ENCODE measurements around the gene WFIKKN2.

The WFIKKN2 gene

DNA sequence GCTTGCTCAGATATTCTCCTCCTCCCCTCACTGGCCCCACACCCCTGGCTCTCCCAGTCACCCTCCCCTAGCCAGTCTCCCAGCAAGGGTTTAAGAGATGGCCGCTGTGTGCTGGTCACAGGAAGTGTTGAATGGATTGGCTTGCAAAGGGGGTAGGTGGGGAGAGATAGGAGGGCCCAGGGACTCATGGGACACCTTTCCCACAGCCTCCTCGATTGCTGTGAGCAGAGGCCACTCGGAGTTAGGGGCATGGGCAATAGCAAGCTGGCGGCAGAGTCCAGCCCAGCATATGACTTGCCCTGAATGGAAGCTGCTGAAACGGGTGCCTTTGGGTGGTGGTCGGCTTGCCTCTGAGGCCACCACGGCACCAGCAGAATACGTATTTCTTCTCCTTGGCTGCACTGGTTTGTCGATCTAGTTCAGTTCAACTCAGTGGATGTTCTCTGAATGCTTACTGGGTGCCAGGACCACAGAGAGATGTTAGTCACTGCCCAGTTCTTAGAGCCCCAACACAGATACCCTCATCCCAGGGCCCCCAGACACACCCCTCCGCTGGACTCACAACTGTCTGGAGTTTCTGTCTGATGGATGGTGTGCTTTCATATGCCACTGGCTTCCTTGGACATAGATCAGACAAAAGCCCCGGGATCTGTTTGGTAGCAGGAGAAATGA is 6.0 kb downstream of the WFIKKN2 start:
- no peak for DNase-seq (ENCODE audit: low read depth)
- H3K4me3 ChIP-seq (ENCODE audit: low read depth, low read length), result no peak overlapping the region
- TF ChIP-seq, protein P1, sequence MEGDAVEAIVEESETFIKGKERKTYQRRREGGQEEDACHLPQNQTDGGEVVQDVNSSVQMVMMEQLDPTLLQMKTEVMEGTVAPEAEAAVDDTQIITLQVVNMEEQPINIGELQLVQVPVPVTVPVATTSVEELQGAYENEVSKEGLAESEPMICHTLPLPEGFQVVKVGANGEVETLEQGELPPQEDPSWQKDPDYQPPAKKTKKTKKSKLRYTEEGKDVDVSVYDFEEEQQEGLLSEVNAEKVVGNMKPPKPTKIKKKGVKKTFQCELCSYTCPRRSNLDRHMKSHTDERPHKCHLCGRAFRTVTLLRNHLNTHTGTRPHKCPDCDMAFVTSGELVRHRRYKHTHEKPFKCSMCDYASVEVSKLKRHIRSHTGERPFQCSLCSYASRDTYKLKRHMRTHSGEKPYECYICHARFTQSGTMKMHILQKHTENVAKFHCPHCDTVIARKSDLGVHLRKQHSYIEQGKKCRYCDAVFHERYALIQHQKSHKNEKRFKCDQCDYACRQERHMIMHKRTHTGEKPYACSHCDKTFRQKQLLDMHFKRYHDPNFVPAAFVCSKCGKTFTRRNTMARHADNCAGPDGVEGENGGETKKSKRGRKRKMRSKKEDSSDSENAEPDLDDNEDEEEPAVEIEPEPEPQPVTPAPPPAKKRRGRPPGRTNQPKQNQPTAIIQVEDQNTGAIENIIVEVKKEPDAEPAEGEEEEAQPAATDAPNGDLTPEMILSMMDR (IDR thresholded peaks at IDR 0.05; ENCODE audit: low read depth, low read length, missing control alignments), result no peak
- in situ Hi-C loops (cut with HindIII; ENCODE audit: low sequenced_read_pairs), result loop anchor here (10.0 kb wide), 1 partner anchor 103 kb away; no protein-coding TSS in a partner anchor

DNA sequence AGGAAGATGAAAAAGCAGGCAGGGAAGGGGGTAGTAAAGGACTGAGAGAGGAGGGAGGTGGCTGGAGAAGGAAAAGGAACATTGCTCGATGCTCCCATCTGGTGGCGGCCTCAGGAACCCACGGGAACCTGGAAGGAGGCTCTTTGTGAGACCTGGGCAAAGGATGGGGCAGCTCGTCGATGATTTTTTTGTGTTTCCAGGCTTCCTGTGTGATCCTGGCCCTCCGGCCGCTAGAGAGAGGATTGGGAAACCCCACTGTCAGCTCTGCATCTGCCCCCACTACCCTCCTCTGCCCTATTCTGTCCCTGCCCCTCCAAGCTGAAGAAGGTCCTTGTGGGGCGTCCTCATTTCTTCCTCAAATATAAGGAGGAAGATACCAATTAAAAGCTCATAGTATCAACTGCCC is 6.6 kb downstream of the WFIKKN2 start:
- peak; percentile 39 for DNase-seq (ENCODE audit: low read depth)
- TF ChIP-seq, protein P1 (IDR thresholded peaks at IDR 0.05; ENCODE audit: low read depth, low read length, missing control alignments), result peak; percentile 87
- in situ Hi-C loops (cut with HindIII; ENCODE audit: low sequenced_read_pairs), result loop anchor here (10.0 kb wide), 1 partner anchor 103 kb away; no protein-coding TSS in a partner anchor
- no peak overlapping the region for H3K4me3 ChIP-seq (ENCODE audit: low read depth, low read length)

DNA sequence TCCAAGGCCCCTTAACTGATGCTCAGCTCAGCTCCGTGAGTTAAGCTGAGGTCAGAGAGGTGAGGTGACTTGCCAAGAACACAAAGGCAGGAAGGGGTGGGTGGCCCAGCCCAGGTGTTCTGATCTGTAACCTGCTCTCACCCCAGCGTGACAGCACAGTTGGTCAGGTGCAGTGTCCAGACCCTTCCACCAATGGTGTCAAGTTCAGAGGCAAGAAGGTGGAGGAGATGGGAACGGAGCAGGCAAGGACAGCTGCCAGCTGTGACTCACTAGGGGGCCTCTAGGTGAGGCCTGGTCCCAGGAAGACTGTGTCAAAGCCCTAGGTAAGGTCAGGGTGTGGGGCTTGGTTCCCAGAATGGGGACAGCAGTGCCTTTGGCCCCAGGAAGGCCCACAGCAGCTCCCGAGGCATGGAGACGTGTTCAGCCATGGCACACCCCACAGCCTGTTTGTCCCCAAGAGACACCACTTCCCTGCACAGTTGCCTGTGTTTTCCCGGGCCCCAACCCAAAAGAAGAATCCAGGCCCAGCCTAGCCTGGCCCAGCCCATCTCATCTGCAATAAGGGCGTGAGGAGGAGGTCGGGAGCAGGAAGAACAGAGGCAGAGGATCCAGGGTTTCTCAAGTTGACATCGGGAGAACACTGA is 7.2 kb downstream of the WFIKKN2 start:
- no peak for DNase-seq (ENCODE audit: low read depth)
- in situ Hi-C loops (cut with HindIII; ENCODE audit: low sequenced_read_pairs), result loop anchor here (10.0 kb wide), 1 partner anchor 102 kb away; no protein-coding TSS in a partner anchor
- no peak overlapping the region for H3K4me3 ChIP-seq (ENCODE audit: low read depth, low read length)
- TF ChIP-seq, protein P1 (IDR thresholded peaks at IDR 0.05; ENCODE audit: low read depth, low read length, missing control alignments), result no peak

DNA sequence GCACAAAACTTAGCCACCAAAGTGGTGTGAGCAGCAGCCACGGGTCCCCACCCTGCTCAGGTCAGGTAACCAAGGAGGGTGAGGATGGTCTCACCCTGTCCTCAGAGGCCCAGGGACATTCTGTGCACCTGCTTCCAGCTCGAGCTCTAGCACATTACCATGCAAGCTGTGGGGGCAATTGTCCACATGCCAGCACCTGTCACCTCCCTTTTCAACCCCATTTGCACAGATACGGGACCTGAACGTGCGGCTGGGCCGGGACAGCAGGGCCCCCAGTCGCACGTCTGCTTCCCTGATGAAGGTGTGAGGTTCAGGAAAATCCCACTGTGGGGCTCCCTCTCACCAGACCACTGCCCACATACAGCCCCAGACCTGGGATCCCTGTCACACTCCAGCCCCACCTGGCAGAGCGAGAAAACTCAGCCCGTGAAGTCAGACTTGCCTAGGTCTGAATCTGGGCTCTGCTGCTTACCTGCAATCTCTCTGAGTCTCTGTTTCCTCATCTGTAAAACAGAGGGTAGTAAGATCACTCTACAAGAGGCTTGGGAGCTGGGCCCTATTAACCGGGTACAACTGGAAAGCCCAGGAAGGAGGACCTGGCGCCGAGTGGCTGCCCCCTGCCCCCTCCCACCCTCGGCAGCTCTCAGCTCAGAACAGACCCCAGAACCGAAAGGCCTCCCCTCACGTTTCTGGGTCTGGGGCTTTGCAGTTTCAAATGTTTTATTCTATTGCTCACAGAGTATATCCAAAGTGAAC is 7.9 kb downstream of the WFIKKN2 start:
- H3K4me3 ChIP-seq (ENCODE audit: low read depth, low read length), result no peak overlapping the region
- TF ChIP-seq, protein P1 (IDR thresholded peaks at IDR 0.05; ENCODE audit: low read depth, low read length, missing control alignments), result no peak
- in situ Hi-C loops (cut with HindIII; ENCODE audit: low sequenced_read_pairs), result loop anchor here (10.0 kb wide), 1 partner anchor 101 kb away; no protein-coding TSS in a partner anchor
- no peak for DNase-seq (ENCODE audit: low read depth)

DNA sequence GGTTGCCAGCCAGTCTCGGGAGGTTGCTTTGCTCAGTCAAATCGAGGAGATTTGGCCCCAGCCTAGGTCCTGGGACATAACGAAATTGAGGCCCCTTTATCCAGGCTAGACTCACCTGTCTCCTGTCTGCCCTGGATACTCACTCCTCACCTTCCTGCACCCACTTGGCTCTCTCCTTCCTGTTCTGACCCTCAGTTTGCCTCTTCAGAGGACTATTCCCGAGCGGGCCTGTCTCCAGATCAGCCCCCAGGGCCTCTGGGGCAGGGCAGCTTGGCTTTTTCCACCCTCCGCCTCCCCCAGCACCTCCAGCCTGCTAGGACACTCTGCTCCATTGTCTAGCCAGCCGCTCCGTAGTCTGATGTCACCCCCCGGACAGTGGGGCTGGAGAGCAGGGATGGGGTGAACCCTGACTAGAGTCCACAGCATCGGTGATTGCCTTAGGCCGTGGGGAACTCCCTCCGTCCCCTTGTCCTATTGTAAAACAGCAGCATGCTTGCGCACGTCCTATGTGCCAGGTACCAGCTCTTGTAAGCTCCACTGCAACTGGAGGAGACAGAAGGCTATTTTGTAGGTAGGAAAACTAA is 8.8 kb downstream of the WFIKKN2 start:
- no peak overlapping the region for H3K4me3 ChIP-seq (ENCODE audit: low read depth, low read length)
- no peak for DNase-seq (ENCODE audit: low read depth)
- TF ChIP-seq, protein P1 (IDR thresholded peaks at IDR 0.05; ENCODE audit: low read depth, low read length, missing control alignments), result no peak
- in situ Hi-C loops (cut with HindIII; ENCODE audit: low sequenced_read_pairs), result loop anchor here (10.0 kb wide), 1 partner anchor 101 kb away; no protein-coding TSS in a partner anchor
